Vagina (tissue), 2 donors: Measurements from ENCODE around the gene PLSCR3. TPM values are rescaled to one million over a fixed set of nuclear protein-coding genes. Genes with fewer than 3 reads are reported as not detected.

Experiments used
- DNase-seq, 2 donors: peaks; one replicate each; pipeline ENCODE4 v3.0.0-alpha.2; 2017; ENCODE audit errors: extremely low spot score in 2 of 2
- H3K27ac ChIP-seq: fragments of 200-600 bp; sonication (generic); one replicate; pipeline ENCODE4 v1.5.1; 2019
- H3K27me3 ChIP-seq: fragments of 200-600 bp; sonication (generic); one replicate; pipeline ENCODE4 v1.5.1; 2019
- H3K36me3 ChIP-seq, 2 donors: fragments of 200-600 bp; sonication (generic); one replicate each; pipeline ENCODE4 v1.5.1; 2017 to 2019
- H3K4me1 ChIP-seq: fragments of 200-600 bp; sonication (generic); one replicate; pipeline ENCODE4 v1.5.1; 2019
- H3K4me3 ChIP-seq, 2 donors: fragments of 200-600 bp; sonication (generic); 1 replicate in 1 of 2; 2 replicates in 1 of 2; pipeline ENCODE4 v1.5.1; 2016 to 2019
- H3K9me3 ChIP-seq: fragments of 200-600 bp; sonication (generic); one replicate; pipeline ENCODE4 v1.5.1; 2019
- POLR2A ChIP-seq, 2 donors: fragments of 450-650 bp; IDR thresholded peaks; one replicate each; pipeline ENCODE4 v1.6.1; 2017; ENCODE audit warnings: antibody characterized with exemption in 2 of 2, mild to moderate bottlenecking in 2 of 2, moderate library complexity in 2 of 2
- POLR2AphosphoS5 ChIP-seq, 2 donors: sonication (generic); formaldehyde crosslinking; IDR thresholded peaks; one replicate each; pipeline ENCODE4 v1.9.0; 2017; ENCODE audit warnings: antibody characterized with exemption in 2 of 2, mild to moderate bottlenecking in 2 of 2, low read depth in 1 of 2; ENCODE audit not compliant: insufficient read depth in 1 of 2
- intact Hi-C: fragments of 100-400 bp; cut with DNase I; formaldehyde crosslinking; loops from one replicate; pipeline ENCODE4 v1.15.1; 2023
- total RNA-seq: library from RNA; depleted of rRNA; stranded (reverse); fragments of >200 nt; gene quantifications from one replicate; pipeline ENCODE4 v1.2.3, GENCODE V29; 2016
- TF ChIP-seq, protein P1 (sequence below), 3 experiments: fragments of 450-650 bp in 2 of 3; fragments of 200-600 bp in 1 of 3; sonication (generic) in 1 of 3; IDR thresholded peaks; one replicate each; pipeline ENCODE4 v1.5.1; 2017 to 2019; ENCODE audit warnings: antibody characterized with exemption in 3 of 3, mild to moderate bottlenecking in 2 of 3, moderate library complexity in 2 of 3

The PLSCR3 gene
- total RNA-seq, 1 donor from 2014 or later = 37.1 TPM

GRCh38 chr17:7437950-7438614, 43.8 kb upstream of the PLSCR3 start:
- DNase-seq = no peak
- TF ChIP-seq POLR2AphosphoS5 (IDR thresholded peaks at IDR 0.05; ENCODE audit: insufficient read depth in 1 of 2, low read depth in 1 of 2) = peak in 1 of 2 donors; percentile 69
- TF ChIP-seq, protein P1, sequence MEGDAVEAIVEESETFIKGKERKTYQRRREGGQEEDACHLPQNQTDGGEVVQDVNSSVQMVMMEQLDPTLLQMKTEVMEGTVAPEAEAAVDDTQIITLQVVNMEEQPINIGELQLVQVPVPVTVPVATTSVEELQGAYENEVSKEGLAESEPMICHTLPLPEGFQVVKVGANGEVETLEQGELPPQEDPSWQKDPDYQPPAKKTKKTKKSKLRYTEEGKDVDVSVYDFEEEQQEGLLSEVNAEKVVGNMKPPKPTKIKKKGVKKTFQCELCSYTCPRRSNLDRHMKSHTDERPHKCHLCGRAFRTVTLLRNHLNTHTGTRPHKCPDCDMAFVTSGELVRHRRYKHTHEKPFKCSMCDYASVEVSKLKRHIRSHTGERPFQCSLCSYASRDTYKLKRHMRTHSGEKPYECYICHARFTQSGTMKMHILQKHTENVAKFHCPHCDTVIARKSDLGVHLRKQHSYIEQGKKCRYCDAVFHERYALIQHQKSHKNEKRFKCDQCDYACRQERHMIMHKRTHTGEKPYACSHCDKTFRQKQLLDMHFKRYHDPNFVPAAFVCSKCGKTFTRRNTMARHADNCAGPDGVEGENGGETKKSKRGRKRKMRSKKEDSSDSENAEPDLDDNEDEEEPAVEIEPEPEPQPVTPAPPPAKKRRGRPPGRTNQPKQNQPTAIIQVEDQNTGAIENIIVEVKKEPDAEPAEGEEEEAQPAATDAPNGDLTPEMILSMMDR (IDR thresholded peaks at IDR 0.05) = no peak
- intact Hi-C loops = loop anchor here (2.0 to 5.0 kb wide), 3 partner anchors 47 to 119 kb away; partner anchors contain the start of genes KCTD11, POLR2A and TNFSF13
- Histone ChIP-seq H3K36me3 (no peaks in the 10 kb centered on the region), H3K27ac (peak overlapping the region; percentile 81), H3K4me3 (peak overlapping the region; percentile 34 to 49), H3K27me3 (no peaks in the 10 kb centered on the region), H3K9me3 (no peaks in the 10 kb centered on the region), H3K4me1 (peaks cover 56% of the 10 kb centered on the region)

GRCh38 chr17:7437369-7437863, 43.1 kb upstream of the PLSCR3 start:
- peak overlapping the region; percentile 81 for H3K27ac ChIP-seq
- H3K4me3 ChIP-seq = peak overlapping the region; percentile 34 to 49
- H3K27me3 ChIP-seq = no peaks in the 10 kb centered on the region
- no peaks in the 10 kb centered on the region for H3K9me3 ChIP-seq
- peaks cover 56% of the 10 kb centered on the region for H3K4me1 ChIP-seq
- no peak for DNase-seq
- no peak for TF ChIP-seq POLR2A (IDR thresholded peaks at IDR 0.05)
- no peak for TF ChIP-seq POLR2AphosphoS5 (IDR thresholded peaks at IDR 0.05; ENCODE audit: insufficient read depth in 1 of 2, low read depth in 1 of 2)
- TF ChIP-seq, protein P1 (IDR thresholded peaks at IDR 0.05) = no peak
- intact Hi-C loops = loop anchor here (5.0 kb wide), 2 partner anchors 85 to 120 kb away; partner anchors contain the start of genes KCTD11 and TNFSF13
- H3K36me3 ChIP-seq = no peaks in the 10 kb centered on the region

GRCh38 chr17:7436556-7437368, 42.4 kb upstream of the PLSCR3 start:
- Histone ChIP-seq H3K36me3 (no peaks in the 10 kb centered on the region), H3K27me3 (no peaks in the 10 kb centered on the region), H3K27ac (peak overlapping the region; percentile 81), H3K4me1 (peaks cover 56% of the 10 kb centered on the region), H3K9me3 (no peaks in the 10 kb centered on the region), H3K4me3 (peak overlapping the region; percentile 34 to 49)
- DNase-seq = no peak
- TF ChIP-seq, protein P1 (IDR thresholded peaks at IDR 0.05) = peak; percentile 51 to 84 (median 58)
- TF ChIP-seq POLR2A (IDR thresholded peaks at IDR 0.05) (no peak), POLR2AphosphoS5 (IDR thresholded peaks at IDR 0.05; ENCODE audit: insufficient read depth in 1 of 2, low read depth in 1 of 2) (peak in 1 of 2 donors; percentile 69)
- intact Hi-C loops = loop anchor here (5.0 kb wide), 2 partner anchors 84 to 121 kb away; partner anchors contain the start of genes KCTD11 and TNFSF13

DNA sequence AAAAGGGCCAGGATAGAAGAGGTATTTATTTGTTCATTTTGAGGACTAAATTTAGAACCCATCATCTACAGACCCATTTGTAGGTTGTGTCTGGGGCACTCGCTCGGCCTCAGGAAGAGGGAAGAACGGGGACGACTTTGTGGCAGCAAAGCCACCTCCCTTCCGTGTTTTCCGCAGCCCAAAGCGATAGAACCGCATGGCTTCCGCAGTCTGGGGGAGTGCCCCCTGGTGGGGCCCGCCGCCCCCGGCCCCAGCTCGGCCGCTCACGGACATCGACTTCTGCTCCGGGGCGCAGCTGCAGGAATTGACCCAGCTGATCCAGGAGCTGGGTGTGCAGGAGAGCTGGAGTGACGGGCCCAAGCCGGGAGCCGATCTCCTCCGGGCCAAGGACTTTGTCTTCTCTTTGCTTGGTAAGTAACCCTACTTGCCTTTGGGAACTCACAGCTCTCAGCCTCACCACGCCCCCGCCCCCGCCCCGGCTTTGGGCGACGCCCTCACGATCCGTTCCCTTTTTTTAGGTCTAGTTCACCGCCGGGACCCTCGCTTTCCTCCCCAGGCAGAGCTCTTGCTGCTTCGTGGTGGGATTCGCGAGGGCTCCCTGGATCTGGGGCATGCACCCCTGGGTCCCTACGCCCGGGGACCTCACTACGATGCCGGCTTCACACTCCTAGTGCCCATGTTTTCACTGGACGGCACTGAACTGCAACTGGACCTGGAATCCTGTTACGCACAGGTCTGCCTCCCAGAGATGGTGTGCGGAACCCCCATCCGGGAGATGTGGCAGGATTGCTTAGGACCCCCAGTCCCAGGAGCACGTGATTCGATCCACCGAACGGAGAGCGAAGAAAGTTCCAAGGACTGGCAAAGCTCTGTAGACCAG, 41.6 kb upstream of the PLSCR3 start:
- DNase-seq = no peak
- peaks cover 54% of the 10 kb centered on the region for H3K4me1 ChIP-seq
- peak overlapping the region; percentile 34 to 49 for H3K4me3 ChIP-seq
- peak overlapping the region; percentile 81 for H3K27ac ChIP-seq
- TF ChIP-seq, protein P1 (IDR thresholded peaks at IDR 0.05) = no peak
- TF ChIP-seq POLR2A (IDR thresholded peaks at IDR 0.05) (no peak), POLR2AphosphoS5 (IDR thresholded peaks at IDR 0.05; ENCODE audit: insufficient read depth in 1 of 2, low read depth in 1 of 2) (no peak)
- H3K9me3 ChIP-seq = no peaks in the 10 kb centered on the region
- intact Hi-C loops = loop anchor here (5.0 kb wide), 2 partner anchors 84 to 121 kb away; partner anchors contain the start of genes KCTD11 and TNFSF13
- no peaks in the 10 kb centered on the region for H3K27me3 ChIP-seq
- no peaks in the 10 kb centered on the region for H3K36me3 ChIP-seq
